Suprapubic skin (tissue), 4 donors: Measurements from ENCODE around the gene NCAM2.

Experiments
- CTCF ChIP-seq, 2 donors: fragments of 200-600 bp in 1 of 2; fragments of 450-650 bp in 1 of 2; sonication (generic) in 1 of 2; IDR thresholded peaks; one replicate each; pipeline ENCODE4 v1.5.1; 2016 to 2019; ENCODE audit warnings: antibody characterized with exemption in 2 of 2, mild to moderate bottlenecking in 1 of 2, moderate library complexity in 1 of 2
- EP300 ChIP-seq: sonication (generic); formaldehyde crosslinking; IDR thresholded peaks from one replicate; pipeline ENCODE4 v1.6.1; 2017; ENCODE audit warnings: antibody characterized with exemption
- POLR2A ChIP-seq, 2 donors: fragments of 450-650 bp; IDR thresholded peaks; one replicate each; pipeline ENCODE4 v1.6.1; 2017; ENCODE audit warnings: antibody characterized with exemption in 2 of 2, mild to moderate bottlenecking in 2 of 2, moderate library complexity in 2 of 2
- POLR2AphosphoS5 ChIP-seq, 3 donors: sonication (generic); formaldehyde crosslinking; IDR thresholded peaks; one replicate each; pipeline ENCODE4 v1.6.1; 2017; ENCODE audit warnings: antibody characterized with exemption in 3 of 3

- TF ChIP-seq CTCF (IDR thresholded peaks at IDR 0.05) (no peak), POLR2AphosphoS5 (IDR thresholded peaks at IDR 0.05) (no peak), EP300 (no peak), POLR2A (IDR thresholded peaks at IDR 0.05) (no peak)
These were observed 677 bp downstream of the NCAM2 start for GRCh38 chr21:20998886-20999285.
